Stimulated activated naive CD4-positive, alpha-beta T cell treated with Interleukin-2 at 50 U/mL for 16 hours (primary cell): ENCODE results near the gene TXNL4A.
A peak's percentile ranks its signal among the peaks of the same experiment; 100 is the strongest.
"Not testable (repeated sequence)": the region's sequence is repeated elsewhere in the genome, so short reads cannot be mapped to it uniquely, and the experiment has no call there.

Experiments used
- DNase-seq: peaks from one replicate; lab custom pipeline; 2025; lab: John Stamatoyannopoulos, UW

Gene TXNL4A, protein sequence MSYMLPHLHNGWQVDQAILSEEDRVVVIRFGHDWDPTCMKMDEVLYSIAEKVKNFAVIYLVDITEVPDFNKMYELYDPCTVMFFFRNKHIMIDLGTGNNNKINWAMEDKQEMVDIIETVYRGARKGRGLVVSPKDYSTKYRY

DNA sequence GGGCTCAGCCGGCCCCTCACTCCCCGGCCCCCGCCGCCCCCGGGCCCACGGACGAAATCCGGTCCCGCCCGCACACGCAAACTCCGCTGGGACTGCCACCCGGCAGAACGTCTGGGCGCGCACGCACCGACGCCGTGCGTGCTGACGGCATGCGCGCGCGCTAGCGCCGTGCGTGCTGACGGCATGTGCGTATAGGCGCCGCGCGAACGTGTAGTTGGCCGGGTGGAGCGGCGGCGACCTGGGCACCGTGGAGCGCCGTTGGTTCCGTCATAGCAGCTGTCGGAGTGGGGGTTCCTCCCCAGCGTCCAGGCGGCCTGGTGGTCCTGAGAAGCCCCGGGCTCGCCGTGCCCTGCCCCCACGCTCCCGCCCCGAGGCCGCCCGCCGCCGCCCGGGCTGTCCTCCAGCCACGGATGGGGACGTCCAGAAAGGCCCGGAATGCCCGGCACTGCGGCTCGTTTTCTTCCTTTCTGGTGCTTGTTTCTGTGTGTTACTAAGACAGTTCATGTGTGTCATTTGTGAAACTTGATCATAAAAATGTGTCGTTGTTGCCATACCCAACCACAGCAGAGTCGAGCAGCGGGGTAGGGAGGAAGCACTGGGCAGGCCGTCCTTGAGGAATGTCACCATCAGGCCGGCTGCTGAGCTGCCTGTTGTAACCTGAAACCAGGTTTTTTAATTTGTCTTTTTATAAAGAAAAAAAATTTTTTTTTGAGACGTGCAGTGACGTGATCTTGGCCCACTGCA is at the start of gene TXNL4A:
Gene TXNL4A (minus strand): TSS at position 113 of the 744 bp plus-strand sequence. CDS start 171 bp downstream, outside the sequence.
- DNase-seq: peak; percentile 80

DNA sequence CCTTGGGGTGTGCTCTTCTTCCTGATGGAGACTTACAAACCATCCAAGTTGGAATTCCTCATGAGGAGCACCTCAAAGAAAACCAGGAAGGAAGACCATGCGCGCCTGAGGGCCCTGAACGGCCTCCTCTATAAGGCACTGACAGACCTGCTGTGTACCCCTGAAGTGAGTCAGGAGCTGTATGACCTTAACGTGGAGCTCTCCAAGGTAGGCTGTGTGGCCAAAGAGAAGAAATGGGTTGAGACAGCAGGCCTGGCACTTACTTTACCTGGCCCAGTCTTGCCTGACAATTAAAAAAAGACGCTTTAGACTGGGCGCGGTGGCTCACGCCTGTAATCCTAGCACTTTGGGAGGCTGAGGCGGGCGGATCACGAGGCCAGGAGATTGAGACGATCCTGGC is 48.9 kb upstream of the TXNL4A start:
- no peak for DNase-seq

DNA sequence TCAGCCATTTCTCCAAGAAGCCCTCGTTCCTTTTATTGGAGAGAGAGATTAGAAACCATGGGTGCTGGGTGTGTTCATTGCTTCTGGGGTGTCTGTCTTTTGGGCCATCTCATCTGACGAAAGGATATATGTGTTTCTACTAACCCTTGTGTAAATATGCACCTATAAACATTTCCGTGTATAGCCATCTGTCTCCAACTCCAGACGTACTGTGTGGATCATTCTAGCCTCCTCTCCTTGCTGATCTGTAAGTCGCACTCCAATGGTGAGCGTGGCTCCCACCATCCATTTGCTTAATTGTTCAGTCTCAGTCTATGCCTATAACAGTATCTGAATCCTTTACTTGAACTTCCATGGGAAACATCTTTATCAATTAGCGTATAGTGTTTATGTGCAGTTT is 47.6 kb upstream of the TXNL4A start:
- DNase-seq: no peak

DNA sequence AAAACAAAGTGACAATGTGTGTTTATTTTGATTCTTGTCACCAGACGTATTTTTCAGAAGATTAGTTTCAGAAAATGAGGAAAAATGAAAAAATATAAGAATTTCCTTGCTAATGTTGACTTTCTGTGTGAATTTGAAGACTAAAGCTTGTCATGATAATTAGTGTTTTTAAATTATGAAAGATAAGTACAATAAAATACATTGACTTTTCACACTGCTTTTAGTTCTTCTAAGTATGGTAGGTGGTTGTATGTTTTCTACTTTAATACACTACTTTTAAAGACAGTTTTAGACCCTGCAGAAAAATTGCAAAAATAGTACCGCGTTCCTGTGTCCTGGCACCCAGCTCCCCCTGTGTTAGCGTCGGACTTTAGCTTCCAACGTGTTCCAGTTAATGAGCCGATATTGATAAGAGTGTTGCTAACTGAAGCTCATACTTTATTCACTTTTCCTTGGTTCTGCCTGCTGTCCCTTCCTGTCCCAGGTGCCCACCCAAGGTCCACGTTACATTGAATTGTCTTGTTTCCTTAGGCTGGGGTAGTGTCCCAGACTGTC is 46.6 kb upstream of the TXNL4A start:
- no peak for DNase-seq

DNA sequence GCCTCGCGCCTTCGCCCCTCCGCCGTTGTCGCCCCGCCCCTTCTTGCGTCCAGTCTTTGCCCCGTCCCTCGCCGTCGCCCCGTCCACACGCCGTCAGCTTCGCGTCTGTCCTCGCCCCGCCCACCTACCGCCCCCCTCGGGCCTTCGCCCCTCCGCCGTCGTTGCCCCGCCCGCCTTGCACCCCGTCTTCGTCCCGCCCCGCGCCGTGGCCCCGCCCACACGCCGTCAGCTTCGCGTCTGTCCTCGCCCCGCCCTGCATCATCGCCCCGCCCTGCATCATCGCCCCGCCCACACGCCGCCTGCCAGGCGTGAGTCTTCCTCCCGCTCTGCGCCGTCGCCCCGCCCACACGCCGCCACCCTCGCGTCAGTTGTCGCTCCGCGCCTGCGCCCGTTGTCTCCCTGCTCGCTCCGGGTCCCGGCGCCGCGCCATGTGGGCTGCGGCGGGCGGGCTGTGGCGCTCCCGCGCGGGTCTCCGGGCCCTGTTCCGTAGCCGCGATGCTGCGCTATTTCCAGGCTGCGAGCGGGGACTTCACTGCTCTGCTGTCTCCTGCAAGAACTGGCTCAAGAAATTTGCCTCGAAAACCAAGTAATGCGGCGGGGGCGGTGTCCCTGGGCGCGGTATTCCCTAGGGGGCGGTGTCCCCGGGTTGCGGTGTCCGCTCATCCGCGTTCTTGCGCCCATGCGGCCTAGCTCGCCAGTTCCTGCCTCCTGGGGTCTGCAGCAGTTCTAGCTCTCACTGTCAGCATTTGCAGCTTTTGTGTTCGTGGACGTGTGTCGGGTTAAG is 45.9 kb upstream of the TXNL4A start, which contains the start of gene RBFA:
Gene RBFA (plus strand): TSS at position 367 of the 784 bp plus-strand sequence. CDS start 62 bp downstream, at position 429.
- DNase-seq: peak; percentile 100

DNA sequence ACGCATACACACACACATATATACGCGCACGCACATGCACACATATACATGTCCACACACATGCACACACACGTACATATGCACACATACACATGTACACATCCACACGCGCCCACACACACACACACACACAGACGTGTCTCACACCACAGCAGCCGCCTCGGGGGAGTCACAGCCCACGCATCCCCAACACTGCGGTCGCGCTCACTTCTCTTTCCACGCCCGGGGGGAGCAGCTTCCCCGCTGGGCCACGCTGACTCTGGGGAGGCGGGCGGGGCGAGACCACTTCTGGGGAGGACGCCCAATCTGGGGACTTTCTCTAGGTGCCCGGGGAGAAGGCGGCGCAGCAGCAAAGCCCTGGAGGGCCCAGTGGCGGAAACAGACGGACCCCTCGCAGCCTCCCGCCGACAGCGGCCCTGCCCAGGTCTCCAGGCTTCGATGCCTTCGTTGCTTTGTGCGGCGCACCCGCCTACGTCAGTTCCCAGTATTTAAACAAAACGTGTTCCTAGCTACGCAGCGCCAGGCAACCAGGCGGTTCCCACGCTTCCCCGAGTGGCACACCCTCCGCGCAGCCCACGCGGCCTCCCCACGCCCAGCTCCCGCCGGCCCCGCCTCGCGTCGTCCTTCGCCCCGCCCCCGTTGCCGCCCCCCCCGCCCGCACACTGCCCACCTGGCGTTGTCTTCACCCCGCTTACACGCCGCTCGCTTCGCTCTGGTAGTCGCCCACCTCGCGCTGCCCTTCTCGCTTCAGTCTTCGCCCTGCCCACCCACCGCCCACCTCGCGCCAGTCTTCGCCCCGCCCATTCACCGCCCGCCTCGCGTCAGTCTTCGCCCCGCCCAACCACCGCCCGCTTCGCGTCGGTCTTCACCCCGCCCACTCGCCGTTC is 45.1 kb upstream of the TXNL4A start:
- peak; percentile 83 for DNase-seq

DNA sequence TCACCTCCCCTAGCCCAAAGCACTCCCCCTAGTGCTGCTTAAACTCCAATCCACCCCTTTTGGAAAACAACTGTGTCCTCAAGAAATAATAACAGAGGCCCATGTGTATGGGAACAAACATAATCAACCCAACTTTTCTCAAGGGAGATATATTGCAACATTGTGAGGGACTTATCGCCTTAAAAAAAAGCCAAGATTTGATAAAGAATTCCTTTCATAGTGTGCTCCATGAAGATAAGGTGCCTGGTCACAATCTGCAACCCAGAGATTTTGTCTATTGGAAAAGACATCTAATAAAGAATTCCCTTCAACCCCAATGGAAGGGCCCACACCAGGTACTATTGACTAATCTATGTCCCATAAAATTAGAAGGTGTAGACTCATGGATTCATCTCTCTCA is 41.3 kb upstream of the TXNL4A start:
- no peak for DNase-seq

DNA sequence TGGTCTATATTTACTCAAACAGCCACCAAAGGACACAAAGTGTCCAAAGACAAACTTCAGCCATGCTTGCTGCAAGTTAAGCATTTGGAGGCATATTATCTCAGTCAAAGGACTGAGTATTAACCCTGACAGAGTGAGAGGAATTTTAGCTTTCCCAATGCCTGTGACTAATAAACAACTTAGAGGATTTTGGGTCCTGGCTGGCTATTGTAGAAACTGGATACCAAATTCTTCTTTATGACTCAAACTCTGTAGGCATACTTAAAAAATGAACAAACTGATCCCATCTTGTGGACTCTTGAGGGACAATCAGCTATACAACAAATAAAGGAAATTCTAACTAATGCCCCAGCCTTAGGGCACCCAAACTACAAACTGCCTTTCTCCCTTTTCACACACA is 39.4 kb upstream of the TXNL4A start:
- DNase-seq: not testable (repeated sequence)

DNA sequence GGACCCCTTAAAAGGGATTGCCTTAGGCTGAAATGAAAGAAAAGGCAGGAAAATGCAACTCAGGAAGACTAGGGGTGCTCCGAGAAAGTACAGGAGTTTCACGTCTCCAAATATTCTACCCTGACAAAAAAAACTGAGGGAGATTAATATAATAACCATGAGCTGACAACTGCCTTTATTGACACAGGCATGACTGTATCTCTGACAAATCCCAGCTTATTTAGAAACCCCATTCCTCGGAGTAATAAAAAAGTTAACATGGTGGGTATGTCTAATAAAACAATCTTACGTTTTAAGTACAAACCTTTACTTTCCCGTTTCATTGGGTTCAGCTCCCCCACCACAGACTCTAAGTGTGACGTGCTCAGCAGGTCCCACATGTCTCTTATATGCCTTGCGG is 38.0 kb upstream of the TXNL4A start:
- no peak for DNase-seq

DNA sequence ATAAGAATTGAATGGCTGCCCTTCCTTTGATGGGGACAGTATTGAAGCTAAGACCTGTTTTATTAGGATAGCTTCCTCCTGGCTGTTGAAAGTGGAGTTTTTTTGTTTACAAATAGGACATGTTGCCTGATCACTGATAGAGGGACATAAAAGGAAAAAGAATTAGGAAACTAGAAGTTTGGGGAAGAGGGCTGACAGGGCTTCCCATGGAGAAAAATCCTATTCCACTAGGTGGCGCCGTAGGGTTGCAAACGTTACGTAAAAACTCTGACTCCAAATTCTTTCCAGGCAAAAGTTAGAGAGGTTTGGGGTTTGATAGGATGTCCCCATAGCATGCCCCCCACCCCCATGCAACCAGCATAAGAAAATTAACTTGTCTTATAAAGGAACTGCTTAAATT is 34.8 kb upstream of the TXNL4A start:
- DNase-seq: no peak

DNA sequence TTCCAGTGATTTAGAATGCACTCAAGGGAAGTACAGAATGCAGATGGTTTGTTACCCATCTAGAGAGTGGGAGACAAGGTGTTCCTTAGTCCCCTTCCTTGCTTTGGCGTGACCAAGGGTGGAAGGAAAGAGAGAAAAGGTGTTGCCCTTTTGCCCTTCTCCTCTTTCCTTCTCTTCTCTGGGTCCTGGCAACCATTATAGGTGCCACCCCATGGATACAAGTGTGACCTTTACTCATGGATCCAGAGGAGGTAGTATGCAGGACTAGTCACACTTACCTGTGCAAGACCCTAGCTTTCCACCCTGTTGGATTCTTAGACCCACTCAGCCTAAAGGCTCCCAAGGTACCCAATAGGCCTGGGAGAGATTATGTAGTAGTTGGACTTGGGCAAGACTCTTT is 34.2 kb upstream of the TXNL4A start:
- no peak for DNase-seq

DNA sequence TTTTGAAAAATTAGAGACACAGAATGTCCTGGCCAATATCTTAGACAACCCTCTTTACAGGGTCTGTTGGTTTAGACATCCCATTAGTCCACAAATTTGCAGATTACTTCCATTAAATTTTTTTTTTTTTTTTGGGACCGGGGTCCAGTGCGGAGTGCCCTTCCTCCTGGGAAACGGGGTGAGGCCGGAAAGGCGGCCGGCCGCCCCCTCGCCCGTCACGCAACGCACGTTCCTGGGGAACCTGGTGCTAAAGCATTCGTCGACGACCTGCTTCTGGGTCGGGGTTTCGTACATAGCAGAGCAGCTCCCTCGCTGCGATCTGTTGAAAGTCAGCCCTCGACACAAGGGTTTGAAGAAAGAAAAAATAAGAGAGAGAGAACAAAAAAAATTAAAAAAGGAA is 24.4 kb upstream of the TXNL4A start:
- DNase-seq: no peak

DNA sequence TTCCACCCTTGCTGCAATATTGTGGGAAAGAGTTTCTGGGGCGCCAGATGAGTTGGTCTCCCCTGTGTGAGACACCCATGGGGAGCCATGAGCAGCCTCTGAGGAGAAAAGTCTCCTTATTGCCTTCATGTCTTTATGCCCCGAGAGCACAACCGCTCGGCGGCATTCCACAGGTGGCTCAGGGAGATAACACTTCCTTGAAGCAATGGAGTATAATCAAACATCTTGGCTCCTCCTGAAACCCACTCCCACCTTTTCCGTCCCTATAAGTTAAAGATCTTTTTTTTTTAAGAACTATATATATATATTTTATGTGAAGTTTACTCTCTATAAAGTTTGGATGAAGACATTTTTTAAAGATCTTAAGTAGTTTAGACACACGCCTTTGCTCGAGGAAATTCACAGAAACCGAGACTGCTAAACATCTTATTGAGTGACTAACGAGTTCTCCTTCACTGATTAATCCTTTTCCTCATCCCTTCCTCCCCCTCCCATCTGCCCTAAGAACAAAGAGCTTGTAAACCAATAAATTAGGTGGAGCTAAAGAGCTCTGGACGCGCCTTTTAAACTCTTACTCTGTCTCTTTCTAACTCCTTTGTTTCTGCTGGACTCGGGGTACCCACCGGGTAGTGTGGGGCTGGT is 23.3 kb upstream of the TXNL4A start:
- DNase-seq: not testable (repeated sequence)

DNA sequence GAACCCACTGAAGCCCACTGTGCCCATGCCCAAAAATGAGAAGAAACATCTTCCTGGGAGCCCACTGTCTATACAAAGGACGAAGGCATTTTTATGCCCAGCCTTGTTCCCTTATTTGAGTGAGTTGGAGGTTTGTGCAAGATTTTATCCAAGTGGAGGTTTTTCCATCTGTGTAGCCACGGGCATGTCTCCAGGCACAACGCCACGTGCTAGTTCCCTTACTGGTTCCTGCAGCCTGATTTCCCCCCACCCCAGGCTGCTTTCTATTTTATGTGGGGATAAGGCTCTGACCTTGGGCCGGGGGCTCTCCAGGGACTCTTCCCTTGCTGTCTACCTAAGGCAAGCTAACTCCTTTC is 22.2 kb upstream of the TXNL4A start:
- no peak for DNase-seq

DNA sequence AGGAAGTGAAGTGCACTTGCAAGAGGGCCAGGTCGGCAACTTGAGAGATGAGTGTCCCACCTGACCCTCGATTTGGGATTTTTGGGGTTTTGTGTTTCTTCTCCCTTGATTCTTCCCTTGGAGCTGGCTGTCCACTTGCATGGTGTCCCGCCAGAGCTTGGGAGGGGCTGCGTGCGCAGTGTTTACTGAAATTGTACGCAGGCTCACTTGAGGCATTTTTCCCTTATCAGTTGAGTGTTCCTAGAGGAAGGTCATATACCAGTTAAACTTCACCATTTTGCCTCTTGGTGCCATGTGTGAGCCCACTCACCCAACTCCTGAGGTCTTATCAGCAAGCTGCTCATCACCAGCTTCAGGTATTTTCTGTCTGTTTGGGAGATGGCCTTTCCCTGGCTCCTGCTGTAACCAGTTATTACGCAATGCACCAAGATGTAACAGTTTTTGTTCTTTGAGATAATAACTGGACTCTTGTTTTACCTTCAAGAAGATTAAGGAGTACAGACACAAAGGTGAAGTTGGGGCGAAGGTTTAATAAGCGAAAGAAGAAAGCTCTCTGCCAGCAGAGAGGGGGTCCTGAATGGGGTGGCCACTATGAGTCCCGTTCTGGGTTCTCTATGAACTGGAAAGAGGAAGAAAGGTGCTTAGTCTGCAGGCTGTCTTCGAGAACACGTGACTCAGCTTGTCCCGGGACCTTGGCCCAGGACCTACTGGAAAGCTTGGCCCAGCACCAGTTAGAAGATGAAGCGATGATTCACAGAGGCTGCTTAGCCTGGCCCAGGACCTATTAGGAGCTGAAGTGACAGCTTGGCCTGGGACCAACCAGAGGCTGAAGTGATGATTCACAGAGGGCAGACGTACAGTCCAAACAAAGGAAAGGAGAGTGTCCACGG is 21.5 kb upstream of the TXNL4A start:
- no peak for DNase-seq

DNA sequence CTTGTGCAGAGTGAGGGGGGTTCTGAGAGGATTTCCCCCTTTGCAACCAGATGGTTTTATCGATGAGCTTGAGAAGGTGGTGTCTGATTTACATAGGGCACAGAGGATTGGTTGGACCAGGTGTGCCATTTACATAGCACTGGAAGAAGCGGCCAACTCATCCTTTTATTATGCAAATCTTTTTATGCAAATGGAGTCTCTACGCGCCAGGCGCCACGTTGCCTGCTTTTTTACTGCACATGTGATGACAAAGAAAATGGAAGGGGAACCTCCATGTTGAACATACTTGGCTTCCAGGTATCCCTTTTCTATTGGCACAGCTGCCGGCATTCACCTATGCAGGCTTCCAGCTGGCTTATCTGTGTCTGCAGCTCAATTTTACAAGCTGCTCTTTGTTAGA is 18.4 kb upstream of the TXNL4A start:
- DNase-seq: no peak

DNA sequence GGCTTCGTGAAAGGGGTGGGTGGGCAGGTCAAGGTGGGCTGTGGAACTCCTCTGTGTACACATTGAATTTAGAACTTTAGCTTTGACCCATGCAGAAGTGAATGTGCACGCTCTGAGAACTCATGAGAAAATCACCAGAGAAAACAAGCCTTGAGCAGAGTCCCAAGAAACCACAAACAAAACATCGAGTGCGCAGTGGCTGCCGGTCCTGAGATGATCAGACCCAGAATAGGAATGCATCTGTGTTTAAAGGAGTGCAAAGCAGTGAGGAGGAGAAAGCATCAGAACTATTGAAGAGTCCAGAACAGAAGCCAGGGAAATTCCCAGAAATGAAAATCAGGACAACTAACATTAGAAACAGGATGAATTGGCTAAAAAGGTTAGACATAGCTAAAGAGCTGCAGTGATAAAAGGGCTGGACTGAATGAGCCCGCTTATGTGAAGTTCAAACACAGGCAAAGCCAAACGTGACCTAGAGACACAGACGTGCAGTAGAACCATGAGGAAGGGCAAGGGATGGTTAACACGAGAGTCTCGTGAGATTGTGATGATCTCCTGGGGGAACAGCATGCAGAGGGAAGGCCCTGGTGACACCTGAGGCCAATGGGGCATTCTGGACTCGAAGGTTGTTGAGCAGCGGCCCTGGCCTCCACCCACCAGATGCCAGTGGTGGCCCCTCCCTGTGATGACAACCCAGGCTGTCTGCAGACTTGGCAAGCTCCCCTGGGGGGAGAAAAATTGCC is 16.4 kb upstream of the TXNL4A start:
- DNase-seq: no peak

DNA sequence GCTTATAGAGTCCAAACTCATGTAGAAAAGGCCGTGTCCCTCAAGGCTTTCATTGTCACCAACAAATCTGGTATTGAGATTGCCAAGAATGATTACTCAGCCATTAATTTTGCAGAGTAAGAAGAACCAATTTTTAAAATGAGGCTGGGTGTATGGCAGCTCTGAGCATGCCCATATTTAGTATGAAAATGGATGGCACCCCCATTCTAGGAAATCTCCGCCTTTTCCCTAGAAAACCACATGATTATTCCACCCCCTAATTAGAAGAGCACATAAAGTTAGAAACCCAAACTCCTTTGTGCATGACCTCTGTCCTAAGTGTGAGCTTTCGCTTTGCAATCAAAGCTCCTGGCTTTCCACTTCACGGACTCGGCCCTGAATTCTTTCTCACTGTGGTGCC is 14.1 kb upstream of the TXNL4A start:
- no peak for DNase-seq

DNA sequence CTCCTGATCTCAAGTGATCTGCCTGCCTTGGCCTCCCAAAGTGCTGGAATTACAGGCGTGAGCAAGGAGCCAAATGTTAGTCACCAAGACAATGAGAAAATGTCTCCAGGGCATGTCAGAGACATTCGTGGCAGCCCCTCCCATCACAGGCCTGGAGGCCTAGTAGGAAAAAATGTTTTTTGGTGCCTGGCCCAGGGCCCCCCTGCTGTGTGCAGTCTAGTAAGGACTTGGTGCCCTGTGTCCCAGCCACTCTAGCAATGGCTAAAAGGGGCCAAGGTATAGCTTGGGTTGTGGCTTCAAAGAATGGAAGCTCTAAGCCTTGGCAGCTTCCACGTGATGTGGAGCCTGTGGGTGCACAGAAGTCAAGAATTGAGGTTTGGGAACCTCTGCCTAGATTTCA is 12.5 kb upstream of the TXNL4A start:
- DNase-seq: no peak

DNA sequence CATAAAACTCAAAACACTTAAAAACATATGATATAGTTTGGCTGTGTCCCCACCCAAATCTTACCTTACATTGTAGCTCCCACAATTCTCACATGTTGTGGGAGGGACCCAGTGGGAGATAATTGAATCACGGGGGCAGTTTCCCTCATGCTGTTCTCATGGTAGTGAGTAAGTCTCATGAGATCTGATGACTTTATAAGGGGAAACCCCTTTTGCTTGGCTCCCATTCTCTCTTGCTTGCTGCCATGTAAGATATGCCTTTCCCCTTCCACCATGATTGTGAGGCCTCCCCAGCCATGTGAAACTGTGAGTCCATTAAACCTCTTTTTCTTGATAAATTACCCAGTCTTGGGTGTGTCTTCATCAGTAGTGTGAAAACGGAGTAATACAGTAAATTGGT is 11.3 kb upstream of the TXNL4A start:
- not testable (repeated sequence) for DNase-seq
